ENCODE results near the gene CCNI2.
"Not testable (repeated sequence)": the region's sequence is repeated elsewhere in the genome, so short reads cannot be mapped to it uniquely, and the experiment has no call there.

Gene CCNI2

DNA sequence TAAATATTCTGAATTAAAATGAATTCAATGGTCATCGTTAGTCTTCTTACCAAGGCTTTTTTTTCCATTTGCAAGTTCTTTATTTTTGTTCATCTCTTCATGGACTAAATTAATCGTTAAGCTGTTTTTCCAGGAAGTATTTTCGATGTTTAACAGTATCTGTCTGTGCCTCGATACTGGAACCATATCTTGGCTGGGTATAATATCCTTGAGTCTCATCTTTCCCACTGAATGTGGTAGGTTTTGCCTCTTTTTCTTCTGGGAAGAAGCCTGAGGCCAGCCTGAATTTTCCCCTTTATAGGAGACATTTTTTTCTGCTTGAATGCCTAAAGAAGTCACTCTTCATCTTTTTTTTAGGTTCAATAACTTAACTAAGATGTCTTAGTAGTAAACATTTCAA lies 33.8 kb downstream of the CCNI2 start:
- DNase-seq: no peak

DNA sequence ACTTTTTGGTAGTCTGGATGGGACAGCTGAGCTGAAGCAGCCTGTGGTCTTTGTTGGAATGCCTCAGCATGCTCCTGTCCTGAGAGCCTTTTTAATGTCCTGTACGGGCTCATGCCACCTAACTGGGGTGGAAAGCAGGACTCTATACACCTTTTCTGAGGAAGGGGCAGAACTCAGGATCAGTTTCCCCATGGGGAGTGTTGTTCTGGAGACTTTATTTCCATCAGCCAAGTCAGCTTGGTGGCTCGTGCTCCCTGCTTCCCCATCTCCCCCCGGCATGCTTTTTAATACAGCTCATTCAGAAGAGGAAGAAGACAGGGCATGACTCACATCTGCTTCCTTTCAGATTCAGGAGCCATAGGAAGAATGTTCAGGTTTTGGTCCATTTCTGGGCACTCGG lies 34.9 kb downstream of the CCNI2 start:
- peak; percentile 73 for DNase-seq

DNA sequence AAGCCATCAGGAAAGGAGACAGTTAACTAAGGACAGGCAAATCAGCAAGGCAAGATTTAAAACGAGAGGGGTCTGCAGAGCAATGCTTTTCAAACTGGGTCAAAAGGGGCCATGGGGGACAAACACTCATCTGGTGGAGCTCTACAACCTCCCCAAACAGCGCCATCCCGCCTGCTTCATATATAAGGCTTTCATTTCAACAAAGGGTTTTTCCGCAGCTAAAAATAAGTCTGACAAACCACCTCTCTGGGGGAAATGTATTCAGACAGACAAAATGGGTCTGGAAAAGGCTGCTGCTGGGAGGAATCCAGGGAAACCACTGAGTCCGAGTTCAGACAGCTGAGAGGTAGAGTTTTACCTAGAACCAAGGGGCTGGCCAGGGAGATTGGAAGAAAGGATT lies 38.1 kb downstream of the CCNI2 start:
- no peak for DNase-seq

DNA sequence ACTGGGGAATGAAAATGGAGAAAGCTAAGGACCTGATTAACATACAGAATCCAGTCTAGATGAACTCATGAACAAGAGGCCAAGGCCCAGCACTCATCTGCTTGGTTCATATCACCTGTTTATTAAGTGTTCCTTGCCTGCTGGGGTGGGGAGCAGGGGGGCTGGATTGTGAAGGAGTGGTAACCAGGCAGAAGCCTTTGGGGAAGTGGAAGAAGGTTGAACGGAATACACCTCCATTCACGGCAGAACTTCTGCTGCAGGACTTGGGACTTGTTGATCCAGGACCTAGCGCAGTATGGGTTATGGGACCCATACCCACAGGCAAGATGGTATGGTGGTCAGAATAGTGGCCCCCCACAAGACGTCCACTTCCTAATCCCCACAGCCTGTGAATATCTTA lies 38.6 kb downstream of the CCNI2 start:
- no peak for DNase-seq

DNA sequence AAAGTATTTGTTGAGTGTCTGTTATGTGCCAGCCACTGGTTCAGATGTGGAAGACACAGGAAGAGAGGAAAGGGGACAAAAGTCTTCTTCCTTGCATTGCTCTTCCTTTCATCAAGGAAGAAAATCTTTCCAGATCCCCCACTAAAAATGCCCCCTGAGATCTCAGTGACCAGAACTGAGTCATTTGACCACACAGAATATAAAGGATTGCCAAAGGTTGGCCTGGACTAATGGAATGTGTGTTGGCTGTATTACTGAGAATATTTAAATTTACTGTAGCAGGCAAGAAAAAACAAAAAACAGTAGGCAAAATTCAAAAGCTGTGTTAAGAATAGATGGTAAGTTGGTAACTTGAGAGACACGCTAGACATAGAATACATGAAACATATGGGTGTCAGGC lies 39.9 kb downstream of the CCNI2 start:
- DNase-seq: peak; percentile 66

DNA sequence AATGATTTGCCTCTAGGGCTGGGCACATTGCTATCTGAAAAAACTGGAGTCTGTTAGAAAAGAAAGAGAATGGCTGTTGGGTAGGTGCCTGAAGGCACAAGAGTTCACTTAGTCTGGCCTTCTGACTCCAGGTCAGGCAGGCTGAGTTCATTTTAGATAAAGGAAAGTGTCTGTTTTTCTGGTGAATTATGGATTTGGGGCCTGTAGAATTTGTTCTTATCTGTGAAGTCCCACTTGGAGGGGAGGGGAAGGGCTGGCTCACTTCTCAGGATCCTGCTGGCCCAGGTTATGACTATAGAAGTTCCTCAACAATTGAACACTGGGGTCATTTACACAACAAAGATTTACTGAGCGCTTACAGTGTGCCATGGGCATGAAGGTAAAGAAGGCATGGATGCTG lies 41.3 kb downstream of the CCNI2 start:
- DNase-seq: no peak

DNA sequence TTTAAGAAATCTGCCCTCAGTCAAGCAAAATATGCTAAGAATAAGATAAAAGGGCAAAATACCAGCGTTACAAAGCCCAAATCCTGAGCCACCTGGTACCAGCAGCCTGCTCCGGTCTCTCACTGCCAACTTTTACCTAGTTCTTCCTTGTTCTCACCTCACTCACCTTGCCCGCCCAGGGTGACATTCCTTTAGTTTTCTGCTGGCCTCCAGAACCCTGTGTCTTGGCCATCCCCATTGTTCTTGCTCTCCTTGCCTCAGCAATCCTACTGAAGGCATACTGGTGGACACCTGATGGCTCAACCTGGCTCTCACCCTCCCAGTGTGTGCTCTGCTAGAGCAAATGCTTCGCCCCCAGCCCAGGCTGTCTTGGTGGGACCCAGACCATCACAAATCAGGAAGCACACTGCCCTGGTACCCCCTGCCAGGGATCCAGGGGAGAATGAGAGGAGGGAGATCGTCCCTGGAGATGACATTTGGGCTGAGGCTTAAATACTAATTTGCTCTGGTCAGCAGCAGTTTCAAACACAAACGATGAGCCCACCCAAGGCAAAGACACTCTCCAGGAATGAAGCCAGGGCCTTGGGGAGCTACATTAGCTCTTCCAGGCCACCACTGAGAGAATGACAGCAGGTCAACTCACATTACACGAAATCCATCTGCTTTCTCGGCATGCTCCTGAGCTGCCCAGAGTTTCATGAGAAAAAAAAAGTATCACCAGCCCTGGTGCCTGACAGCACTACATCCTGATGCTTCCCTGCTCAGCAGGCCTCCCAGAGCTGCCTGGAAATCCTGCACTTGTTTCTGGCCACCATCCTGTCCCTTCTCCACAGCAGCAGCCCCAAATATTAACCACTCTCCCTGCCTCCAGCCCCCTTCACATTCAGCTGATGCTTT lies 42.0 kb downstream of the CCNI2 start:
- no peak for DNase-seq

DNA sequence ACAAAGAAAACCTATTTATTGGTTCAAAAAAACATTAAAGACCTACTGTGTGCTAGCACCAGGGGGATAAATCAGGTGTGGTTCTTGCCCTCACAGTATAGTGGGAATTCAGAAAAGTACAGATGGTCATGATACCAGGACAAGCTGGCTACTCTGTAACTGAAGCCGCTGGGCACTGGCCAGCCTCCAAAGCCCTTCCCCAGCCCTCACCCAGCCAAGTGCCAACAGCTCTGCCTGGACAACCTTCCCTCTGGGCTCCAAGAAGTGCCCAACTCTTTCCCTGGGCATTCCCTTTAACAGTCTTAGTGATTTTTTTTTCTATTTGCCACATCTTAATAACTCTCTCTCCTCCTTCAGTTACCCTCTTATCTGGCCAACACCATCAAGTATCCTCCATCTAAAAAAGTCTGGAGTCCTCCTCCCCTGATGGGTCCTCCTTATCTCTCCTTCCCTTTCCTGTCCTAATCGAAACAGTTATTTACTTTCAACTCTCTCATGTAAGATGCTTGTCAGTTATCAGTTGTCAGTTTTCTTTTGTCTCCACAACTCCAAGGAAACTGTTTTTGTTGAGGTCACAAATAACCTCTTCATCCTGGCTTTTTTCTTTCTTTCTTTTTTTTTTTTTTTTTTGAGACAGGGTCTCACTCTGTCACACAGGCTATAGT lies 43.1 kb downstream of the CCNI2 start:
- no peak for DNase-seq

DNA sequence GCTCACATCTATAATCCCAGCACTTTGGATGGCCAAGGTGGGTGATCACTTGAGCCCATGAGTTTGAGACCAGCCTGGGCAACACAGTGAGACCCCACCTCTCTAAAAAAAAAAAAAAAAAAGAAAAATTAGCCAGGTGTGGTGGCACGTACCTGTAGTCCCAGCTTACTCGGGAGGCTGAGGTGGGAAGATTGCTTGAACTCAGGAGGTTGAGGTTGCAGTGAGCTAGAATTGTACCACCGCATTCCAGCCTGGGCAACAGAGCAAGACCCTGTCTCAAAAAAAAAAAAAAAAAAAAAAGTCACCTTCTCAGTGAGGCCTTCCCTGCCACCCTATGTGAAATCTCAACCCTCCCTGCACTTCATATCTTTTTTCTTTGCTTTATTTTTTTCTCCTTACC lies 43.8 kb downstream of the CCNI2 start:
- no peak for DNase-seq

DNA sequence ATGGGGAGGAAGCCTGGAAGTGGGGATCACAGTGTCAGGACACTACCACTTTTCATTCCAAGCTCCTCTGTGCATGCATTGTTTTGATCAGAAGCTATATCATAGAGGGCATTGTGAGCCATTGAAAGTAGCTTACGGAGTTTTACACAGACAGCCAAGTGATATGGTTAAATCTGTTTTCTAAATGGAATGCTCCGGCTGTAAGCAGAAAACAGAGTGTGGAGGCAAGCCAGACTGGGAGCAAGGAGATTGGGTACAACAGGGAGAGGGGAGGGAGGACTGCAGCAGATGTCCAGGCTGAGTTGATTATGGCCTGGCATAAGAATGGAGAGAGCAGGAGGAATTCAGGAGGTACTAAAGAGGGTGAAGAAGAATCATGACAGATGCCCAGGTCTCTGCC lies 50.4 kb downstream of the CCNI2 start:
- no peak for DNase-seq

DNA sequence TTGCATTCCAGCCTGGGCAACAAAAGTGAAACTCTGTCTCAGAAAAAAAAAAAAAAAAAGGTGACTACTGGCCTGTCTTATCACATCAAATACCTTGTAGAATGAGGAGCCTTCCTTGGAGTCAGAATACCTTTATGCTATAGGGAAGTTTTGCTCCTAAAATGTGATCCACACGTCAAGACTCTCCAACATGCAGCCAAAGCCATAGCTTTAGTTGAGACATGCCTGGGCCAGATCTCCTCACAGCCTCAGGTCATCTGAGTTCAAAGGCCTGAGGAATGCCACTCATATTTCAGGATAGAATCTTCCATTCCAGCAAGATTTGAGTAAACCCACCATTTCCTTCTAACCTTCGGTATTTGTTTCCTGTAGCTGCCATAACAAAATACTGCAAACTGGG lies 52.2 kb downstream of the CCNI2 start:
- DNase-seq: no peak

DNA sequence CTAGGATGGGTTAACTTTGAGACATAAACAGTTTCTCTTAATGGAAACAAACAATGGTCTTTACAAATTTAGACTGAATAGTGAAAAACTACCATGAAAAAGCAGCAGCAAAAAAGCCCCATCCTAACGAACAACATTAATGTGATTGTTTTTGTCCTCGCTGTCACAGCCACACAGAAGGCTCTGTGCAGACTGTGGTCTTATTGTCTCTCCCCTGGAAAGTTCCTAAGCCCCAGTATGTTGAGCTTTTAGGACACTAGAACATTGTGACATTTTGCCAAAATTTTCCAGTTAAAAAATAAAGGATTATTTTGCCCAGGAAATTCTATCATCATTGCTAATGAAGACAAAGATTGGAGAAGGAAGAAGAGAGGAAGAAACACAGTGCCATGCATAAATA lies 53.3 kb downstream of the CCNI2 start:
- DNase-seq: no peak

DNA sequence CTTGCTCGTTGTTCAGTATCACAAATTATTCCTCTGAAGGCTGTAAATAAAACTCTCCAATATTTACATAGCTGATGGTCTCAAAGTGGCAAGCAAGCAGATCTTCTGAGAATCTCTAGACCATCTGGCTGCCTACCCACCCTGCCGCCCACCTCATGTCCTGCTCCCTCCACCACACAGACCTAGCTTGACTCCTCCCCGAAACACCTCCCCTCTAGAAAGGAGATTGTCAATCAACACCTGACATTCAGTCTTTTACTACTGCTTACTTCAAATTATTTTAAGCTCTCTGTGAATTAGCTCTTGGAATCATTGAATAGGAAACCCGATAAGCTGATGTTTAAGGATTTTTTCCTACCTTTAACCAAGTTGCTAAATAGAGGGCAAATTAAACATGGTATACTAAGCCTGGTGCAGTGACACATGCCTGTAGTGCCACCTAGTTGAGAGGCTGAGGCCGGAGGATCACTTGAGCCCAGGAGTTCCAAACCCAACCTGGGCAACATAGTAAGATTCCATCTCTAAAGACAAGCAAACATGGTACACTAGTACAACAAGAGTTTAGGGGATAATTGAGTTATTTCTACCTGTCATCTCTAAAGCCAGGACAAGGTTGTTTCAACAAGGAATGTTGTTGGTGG lies 54.9 kb downstream of the CCNI2 start:
- DNase-seq: no peak

DNA sequence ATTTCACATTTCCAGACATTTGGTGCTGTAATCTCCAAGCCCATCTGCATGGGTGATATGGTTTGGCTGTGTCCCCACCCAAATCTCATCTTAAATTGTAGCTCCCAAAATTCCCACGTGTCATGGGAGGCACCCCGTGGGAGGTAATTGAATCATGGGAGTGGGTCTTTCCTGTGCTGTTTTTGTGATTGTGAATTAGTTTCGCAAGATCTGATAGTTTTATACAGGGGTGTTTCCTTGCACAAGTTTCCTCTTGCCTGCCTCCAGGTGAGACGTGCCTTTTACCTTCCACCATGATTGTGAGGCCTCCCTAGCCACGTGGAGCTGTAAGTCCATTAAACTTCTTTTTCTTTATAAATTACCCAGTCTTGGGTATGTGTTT lies 55.5 kb downstream of the CCNI2 start:
- not testable (repeated sequence) for DNase-seq
